ENCODE data around the gene TMEM165.
A peak's percentile ranks its signal among the peaks of the same experiment; 100 is the strongest.

TMEM165 gene

DNA sequence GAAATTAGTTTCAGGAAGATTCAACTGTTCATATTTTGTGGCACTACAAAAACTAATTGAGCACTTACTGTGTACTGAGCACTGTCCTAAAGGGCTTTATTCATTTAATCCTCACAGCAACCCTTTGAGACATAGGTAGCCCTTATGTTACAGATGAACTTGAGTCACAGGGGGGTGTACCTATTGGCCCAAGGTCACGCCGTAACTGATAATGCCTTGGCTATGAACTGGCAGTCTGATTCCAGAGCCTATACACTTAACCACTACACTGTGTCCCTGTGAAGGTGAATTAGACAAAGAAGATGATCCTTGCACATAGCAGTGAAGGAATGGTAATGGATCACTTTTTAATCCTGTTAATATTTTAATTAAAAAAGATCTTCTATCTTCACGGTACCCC lies 12.0 kb downstream of the TMEM165 start:
- DNase-seq: no peak

DNA sequence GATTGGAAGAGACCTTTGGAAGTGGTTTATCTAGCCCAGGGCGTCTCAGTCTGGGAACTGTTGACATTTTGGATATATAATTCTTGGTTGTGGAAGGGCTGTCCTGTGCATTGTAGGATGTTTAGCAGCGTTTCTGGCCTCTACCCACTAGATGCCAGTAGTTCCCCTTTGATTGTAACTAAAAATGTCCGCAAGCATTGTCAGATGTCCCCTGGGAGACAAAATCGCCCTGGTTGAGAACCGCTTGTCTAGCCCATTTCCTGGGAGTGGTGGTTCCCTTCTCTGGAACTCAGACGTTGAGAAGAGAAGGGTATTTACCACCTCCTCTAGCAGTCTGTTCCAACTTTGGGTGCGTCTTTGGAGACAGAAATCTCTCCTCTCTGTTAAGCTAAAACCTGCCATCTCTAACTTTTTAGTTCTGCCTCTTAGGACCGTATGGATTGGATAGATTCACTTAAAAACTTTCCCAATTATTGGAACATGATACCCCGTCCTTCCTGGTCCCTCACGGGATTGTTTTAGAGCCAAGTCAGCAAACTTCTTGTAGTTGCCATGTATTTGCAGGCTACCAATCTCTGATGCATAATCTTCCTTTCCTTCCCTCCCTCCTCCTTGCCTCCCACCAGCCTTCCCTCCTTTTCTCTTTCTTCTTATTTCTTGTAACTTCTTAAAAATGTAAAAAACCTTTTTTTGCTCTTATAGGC lies 13.9 kb downstream of the TMEM165 start:
- DNase-seq: peak in 2 of 6 experiments; percentile 2 to 11

DNA sequence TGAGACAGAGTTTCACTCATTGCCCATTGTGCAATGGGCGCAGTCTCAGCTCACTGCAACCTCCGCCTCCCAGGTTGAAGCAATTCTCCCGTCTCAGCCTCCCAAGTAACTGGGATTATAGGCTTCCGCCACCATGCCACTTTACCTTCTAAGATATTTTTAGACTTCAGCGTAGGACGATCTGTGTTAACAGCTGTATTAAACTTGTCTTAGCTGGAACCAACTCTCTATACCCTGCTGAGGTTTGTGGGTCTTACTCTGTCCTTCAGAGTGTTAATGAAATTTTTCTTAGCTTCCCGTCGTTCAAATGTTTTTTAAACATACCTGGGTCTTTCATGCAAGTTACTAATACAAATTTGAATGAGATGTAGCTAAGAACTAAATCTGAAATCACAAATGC lies 14.7 kb downstream of the TMEM165 start:
- DNase-seq: no peak

DNA sequence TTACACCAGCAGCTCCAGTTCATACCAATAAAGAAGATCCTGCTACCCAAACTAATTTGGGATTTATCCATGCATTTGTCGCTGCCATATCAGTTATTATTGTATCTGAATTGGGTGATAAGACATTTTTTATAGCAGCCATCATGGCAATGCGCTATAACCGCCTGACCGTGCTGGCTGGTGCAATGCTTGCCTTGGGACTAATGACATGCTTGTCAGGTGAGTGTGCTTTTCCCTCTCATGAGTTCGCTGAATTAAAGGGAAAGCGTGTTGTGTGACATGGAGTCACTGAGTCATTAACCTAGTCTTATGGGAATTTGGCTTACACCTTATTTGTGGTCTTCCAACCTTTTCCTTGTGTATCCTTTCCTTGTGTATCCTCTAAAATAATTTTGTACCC lies 15.9 kb downstream of the TMEM165 start:
- no peak for DNase-seq

DNA sequence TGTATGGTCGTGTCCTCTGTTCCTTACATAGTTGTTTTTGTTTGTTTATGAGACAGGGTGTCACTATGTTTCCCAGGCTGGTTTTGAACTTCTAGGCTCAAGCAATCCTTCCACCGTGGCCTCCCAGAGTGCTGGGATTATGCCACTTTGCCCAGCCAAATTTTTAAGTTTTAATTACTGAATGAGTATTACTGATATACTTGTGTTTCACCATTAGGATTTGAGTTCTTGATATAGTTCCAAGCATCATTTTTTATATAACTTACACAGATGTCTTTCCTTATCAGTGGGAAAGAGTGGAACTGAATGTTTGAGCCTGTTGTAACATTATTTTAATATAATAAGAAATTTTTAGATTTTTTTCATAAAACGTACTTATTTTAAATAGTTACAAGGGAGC lies 20.4 kb downstream of the TMEM165 start:
- no peak for DNase-seq

DNA sequence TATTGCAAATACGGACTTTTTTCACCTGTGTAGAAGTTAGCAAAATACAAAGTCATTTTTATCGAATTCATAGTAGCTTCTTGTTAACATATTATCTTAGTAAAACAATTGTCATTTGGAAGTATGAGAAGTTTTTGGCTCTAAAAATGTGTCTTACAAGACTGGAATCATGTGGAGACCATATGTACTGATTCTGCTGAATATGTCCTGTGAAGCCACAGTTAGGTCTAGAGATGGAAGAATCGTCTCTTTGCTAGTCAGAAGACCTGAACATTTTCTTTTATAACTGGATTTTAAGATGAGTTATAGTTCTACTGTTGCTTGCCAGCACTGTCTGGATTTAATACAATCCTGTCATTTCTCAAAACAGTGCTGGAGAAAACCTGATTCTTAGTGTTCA lies 29.0 kb downstream of the TMEM165 start:
- no peak for DNase-seq

DNA sequence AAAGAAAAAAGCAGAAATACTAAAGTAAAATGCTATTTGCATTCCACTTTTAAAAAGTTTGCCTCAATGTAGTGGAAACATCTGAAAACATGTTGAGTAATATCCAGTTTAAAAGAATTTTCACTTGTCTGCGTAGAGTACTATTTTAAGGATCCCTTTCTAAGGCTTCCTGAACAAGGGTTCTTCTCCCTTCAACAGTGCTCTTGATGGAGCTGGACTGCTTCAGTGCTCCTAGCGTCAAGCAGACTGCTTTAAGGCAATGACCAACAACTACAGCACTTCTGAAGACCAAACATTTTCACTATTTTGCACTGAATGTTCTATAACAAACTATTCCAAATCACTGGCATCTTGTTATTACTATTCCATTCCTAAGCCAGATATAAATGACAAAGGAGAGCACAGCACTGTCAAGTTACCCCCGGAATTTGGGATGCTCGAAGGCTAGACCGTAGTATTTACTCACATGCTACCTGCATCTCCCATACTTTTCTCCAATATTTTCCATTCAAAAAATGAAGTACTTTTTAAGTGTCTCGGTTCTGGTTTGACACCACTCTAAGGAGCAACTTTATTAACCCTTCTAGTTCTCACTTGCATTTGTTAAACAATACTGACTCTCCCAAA lies 36.1 kb downstream of the TMEM165 start:
- DNase-seq: no peak

DNA sequence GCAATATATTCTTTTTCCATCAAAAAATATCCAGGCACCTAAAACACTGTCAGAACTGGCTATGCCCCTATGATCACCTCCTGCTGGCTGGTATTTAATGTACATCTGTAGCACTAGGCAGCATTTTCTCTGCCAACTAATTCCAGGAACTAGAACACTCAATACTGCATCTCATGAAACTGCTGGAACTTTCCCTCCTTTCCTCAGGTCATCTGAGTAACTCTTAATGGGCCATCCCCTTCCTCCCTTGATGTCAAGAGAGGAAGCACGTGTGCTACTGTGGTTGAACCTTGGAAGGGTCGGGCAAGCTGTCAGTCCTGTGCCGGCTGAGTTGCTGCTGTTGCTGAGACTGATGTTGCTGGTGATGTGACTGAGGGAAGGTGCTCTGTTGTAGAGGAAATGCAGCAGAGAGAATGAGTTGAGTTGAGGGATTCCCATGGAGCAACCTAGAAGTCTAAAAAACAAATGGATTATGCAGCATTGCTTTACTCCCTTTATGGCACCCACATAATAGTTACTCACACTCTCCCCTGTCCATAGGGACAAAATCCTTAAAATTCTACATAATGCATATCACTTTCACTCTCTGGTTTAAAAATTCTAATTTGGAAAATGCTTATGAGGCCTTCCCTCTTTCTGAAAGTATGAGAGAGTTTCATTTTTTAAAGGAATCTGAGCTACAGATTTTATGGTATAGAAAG lies 39.5 kb downstream of the TMEM165 start:
- DNase-seq: no peak

DNA sequence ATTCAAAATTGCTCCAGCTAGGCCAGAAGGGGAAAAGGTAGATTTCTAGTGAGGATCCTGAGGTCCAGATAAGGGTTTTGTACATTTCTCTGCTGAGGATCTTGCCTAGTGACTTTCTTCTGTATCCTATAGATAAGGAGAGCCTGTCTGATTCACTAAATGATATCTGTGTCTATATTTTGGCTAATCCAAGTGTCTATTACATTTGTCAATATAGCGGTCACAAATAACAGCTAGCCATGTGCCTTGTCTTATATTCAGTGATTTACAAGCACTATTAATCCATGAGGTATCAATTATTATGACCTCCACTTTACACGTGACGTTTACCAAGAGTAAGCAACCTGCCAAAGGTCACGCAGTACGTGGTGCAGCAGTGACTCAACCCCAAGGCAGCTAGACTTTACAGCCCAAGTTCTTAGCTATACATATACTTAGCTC lies 41.6 kb downstream of the TMEM165 start:
- no peak for DNase-seq

DNA sequence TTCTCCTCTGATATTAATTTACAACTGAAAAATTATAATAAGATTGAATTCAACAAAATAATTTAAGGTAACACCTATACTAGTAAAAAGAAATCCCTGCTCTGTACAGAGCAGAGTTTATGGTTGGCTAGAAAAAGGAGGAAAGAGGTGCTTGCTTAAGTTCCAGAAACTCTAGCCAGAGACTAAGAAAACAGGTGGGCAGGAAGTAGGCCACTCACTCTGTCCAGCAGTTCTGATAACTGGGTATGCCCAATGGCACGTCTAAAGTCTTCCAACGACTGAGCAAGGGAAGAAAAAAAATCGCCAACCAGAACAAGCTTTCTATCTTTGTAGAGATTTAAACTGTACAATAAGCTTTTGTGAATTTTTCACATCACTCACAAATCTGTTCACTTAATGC lies 42.1 kb downstream of the TMEM165 start:
- DNase-seq: no peak

DNA sequence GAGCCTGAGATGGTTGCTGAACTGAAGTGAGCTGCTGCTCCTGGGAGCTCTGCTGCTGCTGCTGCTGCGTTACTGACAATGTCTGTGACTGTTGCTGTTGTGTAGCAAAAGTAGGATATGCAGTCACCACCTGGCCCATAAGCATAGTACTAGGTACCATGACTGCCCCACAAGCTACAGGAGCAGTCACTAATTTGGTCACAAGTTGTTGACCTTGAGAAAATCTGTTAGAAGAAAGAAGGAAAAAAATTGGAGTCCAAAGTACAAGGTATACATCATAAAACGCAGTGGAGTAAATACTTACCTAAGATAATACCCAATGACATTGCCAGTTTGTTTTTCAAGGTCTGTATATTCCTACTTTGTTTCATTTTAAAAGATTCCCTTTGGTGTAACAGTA lies 42.6 kb downstream of the TMEM165 start:
- no peak for DNase-seq

DNA sequence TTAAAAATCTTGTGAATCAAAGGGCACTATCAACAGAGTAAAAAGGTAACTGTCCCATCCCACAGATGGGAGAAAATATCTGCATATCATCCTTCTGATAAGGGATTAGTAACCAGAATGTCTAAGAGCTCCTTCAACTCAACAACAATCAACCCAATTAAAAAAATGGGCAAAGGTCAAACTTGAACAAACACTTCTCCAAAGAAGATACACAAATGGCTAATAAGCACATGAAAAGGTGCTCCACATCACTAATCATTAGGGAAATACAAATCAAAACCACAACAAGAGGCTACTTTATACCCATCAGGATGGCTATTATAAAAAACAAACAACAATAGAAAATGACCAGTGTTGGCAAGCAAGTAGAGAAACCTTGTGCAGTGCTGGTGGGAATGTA lies 43.3 kb downstream of the TMEM165 start:
- DNase-seq: no peak

DNA sequence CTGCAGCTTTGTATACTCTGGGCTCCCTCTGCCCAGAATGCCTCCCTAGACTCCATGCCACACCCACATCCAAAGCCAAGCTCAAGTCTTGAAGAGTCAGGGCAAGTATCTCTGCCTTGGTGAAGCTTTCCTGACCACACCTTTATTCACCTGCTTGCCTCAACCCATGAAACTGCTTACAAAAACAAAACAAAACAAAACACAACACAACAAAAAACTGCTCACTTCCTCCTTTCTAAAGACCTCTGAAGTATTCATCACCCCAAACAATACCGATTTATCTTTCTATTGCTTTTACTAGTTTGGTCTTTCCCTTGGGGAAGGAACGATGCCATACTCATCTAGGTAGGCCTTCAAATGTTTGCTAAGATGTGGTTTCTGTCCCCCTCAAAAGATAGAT lies 45.0 kb downstream of the TMEM165 start:
- DNase-seq: no peak

DNA sequence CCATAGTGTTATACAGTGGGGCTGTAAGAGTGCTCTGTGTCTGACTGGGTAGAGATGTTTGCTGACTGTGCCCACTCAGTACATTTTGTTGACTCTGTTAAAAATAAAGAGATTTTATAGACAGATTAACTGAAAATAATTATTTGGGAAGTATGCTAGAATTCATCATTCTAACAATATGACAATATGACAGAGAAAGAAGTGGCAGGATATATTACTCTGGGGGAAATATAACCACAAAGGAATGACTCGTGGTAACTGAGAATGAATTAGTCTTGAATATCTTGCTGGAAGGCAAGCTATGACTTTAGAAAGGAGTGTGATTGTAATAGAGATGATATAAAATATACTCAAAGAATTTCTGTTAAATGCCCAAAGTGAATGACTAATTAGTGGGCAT lies 46.8 kb downstream of the TMEM165 start:
- DNase-seq: no peak

DNA sequence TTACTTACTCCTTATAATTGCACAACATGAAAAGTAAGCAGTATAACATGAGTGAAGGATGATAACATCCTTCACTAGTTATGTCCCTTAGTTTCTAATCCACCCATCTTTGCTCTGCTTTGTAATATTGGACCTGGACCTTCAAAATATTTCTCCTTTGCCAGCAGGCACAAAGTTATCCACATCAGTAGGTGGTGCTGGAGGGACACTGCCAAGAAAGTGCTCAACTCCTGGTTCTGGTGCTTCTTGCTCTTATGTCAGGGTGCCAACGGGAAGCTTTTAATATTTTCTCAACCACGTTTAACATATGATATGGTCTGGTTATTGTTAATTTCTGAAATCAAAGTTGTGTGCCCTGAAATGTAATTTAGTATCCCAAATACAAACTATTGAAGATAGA lies 49.1 kb downstream of the TMEM165 start:
- DNase-seq: no peak

DNA sequence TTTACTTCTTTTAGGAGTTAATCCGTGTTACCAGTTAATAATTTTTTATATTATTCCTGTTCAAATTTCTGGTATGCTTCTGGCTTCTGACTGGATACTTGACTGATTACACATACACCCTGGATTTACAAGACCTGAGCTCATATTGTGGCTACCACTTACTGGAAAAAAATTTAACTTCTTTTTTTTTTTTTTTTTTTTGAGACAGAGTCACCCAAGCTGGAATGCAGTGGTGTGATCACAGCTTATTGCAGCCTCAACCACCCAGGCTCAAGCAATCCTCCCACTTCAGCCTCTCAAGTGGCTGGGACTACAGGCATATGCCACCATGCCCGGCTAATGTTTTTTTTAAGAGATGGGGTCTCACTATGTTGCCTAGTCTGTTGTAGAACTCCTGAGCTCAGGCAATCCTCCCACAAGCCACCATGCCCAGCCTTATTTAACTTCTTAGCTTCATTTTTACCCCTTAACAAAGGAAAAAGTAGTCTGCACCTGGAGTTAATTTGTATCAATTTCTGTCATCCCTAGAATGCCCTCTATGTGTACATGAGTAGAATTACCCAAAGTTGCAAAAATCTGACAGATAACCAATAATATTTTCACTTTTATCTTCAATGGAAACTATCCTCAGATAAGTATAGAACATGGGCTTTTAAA lies 50.3 kb downstream of the TMEM165 start:
- DNase-seq: no peak

DNA sequence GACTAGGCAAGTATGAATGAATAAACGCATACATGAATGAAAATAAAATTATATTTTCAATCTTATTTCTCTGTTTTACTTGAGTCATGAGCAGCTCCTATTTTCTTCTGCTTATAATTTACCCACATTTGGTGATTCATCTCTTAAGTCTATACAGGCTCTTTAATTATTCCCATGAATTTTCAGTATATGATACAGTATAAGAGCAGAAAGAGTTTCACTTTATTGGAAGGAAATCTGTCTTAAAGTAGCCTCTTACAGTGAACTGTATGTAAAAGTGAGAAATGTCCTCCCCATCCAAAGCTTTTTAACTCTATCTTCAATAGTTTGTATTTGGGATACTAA lies 50.8 kb downstream of the TMEM165 start:
- DNase-seq: no peak

DNA sequence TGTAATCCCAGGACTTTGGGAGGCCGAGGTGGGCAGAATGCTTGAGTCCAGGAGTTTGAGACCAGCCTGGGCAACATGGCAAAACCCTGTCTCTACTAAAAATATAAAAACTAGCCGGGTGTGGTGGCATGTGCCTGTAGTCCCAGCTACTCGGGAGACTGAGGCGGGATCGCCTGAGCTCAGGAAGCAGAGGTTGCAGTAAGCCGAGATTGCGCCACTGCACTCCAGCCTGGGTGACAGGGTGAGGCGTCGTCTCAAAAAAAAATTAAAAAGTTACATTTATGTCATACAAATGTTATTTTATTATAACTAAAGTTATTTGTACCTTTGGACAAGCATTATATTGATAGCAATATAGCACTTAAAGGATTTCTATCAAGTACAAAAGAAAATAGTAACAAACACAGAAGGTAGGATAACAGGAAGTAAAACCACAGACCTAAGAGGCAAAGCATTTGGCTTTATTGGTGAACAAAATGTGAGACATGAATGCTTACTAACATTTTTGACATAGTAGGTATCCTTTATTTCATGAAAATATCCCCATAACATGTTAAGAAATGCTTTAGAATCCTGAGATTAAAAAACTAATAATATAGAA lies 51.5 kb downstream of the TMEM165 start:
- peak in 1 of 6 experiments; percentile 19 for DNase-seq

DNA sequence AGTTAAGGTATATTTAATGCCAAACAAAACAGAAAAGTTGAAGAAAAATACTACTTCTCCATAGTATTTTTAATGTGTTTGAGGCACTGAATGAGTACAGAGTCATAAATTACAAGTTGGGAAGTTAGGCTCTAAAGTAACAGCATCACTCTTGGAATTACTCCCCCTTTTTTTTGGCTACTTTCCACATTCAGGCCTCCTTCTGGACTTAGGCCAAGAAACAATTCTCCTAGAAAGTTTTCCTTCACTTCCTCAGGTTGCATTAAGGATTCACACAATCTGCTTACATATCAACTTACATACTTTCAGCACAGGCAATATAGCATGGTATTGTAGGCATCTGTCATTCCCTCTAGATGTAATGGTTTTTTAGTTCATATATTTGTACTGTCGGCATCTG lies 52.1 kb downstream of the TMEM165 start:
- no peak for DNase-seq

DNA sequence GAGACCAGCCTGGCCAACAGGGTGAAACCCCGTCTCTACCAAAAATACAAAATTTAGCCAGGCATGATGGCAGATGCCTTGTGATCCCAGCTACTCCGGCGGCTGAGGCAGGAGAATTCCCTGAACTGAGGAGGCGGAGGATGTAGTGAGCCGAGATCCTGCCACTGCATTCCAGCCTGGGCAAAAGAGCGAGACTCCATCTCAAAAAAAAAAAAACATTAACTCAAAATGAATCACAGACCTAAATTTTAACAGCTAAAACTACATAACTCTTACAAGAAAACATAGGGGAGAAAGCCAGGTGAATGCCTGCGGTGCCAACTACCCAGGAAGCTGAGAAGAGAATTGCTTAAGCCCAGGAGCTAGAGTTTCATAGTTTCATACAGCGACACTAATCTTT lies 54.8 kb downstream of the TMEM165 start:
- DNase-seq: no peak

DNA sequence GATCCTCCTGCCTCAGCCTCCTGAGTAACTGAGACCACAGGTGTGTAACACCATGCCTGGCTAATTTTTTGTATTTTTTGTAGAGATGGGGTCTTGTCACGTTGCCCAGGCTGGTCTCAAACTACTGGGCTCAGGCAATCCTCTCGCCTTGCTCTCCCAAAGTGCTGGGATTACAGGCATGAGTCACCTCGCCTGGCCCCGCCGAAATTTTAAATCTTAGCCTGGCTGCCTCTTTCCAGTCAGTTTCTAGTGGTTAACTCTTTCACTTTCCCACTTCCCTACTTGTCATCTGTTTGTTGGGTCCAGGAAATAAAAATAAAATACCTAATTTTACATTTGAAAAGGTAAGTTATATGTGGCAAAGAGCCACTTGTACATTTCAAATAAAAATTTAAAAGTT lies 62.4 kb downstream of the TMEM165 start:
- no peak for DNase-seq

DNA sequence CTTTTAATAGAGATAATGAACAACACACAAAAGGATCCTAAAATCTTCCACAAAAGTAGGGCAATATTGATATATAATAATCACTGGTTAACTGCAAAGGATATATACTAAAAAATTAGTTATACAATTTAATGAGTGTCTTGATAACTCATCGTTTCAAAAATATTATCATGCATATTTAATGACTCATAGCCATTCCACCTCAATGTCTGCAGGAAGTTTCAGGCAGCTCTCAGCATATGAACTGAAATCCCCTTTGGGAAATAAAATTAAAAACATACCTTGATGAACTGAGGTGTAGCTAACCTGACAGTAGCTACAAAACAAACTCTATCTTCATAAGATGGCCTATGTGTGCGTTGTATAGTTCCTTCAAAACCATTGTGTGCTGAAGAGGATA lies 62.9 kb downstream of the TMEM165 start:
- DNase-seq: no peak

DNA sequence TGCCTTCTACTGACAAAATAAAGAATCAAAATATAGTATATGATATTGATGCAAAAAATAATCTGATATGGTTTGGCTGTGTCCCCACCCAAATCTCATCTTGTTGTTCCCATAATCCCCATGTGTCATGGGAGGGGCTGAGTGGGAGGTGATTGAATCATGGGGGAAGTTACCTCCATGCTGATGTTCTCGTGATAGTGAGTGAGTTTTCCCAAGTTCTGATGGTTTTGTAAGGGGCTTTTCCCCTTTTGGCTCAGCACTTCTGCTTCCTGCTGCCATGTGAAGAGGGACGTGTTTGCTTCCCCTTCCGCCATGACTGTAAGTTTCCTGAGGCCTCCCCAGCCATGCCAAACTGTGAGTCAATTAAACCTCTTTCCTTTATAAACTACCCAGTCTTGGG lies 70.2 kb downstream of the TMEM165 start:
- no peak for DNase-seq

DNA sequence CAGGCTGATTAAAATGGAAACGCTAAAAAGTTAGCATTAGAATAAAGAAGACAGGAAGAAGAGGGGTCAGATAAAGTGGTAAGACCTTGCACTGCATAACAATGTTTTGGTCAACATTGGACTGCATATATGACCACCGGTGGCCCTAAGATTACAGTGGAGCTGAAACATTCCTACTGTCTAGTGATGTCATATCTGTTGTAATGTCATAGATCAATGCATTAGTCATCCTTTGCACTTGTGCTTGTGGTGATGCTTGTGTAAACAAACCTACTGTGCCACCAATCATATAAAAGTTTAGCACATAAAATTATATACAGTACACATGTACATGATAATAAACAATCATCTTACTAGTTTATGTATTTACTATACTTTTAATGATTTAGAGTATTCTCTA lies 73.0 kb downstream of the TMEM165 start:
- DNase-seq: no peak
